GM12878 (cell line): ENCODE measurements around the gene CSTB. TPM values are rescaled to one million over a fixed set of nuclear protein-coding genes. Genes with fewer than 3 reads are reported as not detected.

Experiments
- E2F8 ChIP-seq: fragments of 450-650 bp; IDR thresholded peaks from 2 replicates; pipeline ENCODE4 v1.6.1; 2018; ENCODE audit warnings: mild to moderate bottlenecking, low read depth, moderate library complexity; ENCODE audit not compliant: partially characterized antibody
- REST ChIP-seq: IDR thresholded peaks from 2 replicates; pipeline ENCODE4 v1.6.1; 2012; ENCODE audit warnings: mild to moderate bottlenecking, low read depth, low read length
- TBL1XR1 ChIP-seq: IDR thresholded peaks from 2 replicates; pipeline ENCODE4 v1.6.1; 2012; ENCODE audit warnings: low read depth, low read length, improper control_type of control experiment
- polyA plus RNA-seq, 11 experiments: library from polyadenylated mRNA; depleted of rRNA in 4 of 11; unstranded in 6 of 11; stranded (reverse) in 5 of 11; fragments of >200 nt; fragmentation: Nextera tagmentation in 4 of 11; fragmentation: Illumina TruSeq in 1 of 11; extraction: Ambion mirVana in 4 of 11; extraction: Trizol in 1 of 11; gene quantifications; 1 replicate in 1 of 11; 2 replicates in 10 of 11; pipeline versions ENCODE4 v1.2.1 to v1.2.3, GENCODE V29; 2011 to 2016; ENCODE audit warnings: inconsistent platforms in 2 of 11, missing spikeins in 2 of 11, low read depth in 1 of 11
- total RNA-seq, 4 experiments: library from RNA; depleted of rRNA in 3 of 4; stranded (reverse); fragments of >200 nt in 3 of 4; fragmentation: Illumina TruSeq in 1 of 4; extraction: Trizol in 1 of 4; gene quantifications; 2 replicates each; pipeline versions ENCODE4 v1.2.1 to v1.2.3, GENCODE V29; 2013 to 2021
- TF ChIP-seq, protein P1 (sequence below): fragments of 450-650 bp; IDR thresholded peaks from 2 replicates; pipeline ENCODE4 v1.6.1; 2017; ENCODE audit warnings: borderline replicate concordance

CSTB gene
- total and polyA plus RNA-seq, 10 of the 15 experiments (the other 5 are each of a cell fraction or from before 2014, with no cell fraction given), result 12.5 to 82.7 (median 41.9) TPM

DNA sequence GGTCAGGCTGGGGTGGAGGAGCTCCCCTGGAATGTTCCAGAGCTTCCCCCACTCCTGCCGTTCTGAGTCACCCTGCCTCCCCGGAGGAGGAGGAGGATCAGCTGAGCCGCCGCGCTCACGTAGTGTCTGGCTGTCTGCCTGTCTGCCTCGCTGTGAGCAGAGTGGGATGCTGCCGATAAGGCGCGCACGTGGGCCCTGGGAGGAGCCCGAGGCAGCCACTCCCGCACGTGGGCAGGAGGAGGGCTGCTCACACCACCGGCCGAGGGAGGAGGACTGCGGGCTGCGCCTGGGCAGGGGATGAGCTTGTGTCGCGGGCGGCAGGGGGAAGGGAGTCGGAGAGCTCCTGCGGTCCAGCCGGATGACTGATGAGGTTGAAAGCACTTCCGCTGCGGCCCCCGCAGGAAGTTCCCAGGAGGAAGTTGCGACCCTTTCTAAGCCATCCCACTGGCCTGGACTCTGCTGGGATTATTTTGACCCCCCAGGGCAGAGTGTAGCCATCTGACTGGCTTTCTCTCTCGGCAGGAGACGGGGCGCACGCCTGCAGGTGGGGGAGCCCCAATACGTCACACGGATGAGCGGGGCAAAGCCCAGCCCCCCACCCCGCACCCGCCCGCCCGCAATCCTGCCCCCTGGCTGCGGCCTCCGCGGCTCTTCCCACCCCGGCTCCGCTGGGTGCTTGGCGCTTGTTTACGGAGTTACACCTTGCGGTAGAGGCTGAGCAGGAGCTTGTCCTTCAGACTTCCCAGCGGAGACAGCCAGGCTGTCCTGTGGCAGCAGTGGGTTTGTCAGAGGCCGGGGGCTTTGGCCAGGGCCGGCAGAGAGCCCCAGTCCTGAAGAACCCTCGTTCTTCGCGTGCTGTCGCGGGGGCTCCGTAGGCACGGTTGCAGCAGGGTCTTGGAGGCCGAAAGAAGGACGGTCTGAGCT lies 47.4 kb downstream of the CSTB start (continued):
- TF ChIP-seq E2F8 (peak; percentile 60), REST (0 out of 2 replicates have a peak, but pooled peaks have one; percentile 24), TBL1XR1 (peak; percentile 62; the same call in 1 of the 2 replicates)
- TF ChIP-seq, protein P1, sequence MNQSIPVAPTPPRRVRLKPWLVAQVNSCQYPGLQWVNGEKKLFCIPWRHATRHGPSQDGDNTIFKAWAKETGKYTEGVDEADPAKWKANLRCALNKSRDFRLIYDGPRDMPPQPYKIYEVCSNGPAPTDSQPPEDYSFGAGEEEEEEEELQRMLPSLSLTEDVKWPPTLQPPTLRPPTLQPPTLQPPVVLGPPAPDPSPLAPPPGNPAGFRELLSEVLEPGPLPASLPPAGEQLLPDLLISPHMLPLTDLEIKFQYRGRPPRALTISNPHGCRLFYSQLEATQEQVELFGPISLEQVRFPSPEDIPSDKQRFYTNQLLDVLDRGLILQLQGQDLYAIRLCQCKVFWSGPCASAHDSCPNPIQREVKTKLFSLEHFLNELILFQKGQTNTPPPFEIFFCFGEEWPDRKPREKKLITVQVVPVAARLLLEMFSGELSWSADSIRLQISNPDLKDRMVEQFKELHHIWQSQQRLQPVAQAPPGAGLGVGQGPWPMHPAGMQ, result no peak
